ENCODE data around the gene ARHGAP12. TPM values are rescaled to one million over a fixed set of nuclear protein-coding genes. Genes with fewer than 3 reads are reported as not detected.

ARHGAP12 gene
- total RNA-seq, 1 donor from 2014 or later, result 11.4 TPM

GRCh38 chr10:31959461-31960173, 31.0 kb upstream of the ARHGAP12 start:
- no peak for TF ChIP-seq CTCF (IDR thresholded peaks at IDR 0.05)

DNA sequence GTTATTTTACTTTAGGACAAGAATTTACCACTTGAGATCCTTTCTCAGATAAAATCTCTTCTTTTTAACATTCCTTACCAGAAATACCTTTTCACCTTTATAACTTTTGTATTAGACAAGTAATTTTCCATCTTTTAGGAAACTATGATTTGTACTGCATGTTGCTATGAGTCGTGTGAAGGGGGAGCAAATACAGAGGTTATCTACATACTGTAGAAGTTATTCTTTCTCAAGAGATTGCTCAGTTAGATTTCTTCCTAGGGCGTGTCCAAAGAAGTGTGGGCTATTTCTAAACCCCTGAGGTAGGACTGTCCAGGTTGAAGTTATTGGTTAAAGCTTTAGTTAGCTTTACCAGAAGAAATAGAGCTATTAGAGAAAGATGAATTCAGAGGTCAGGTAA, 30.2 kb upstream of the ARHGAP12 start:
- Histone ChIP-seq H3K36me3 (no peaks in the 10 kb centered on the region), H3K4me1 (no peaks in the 10 kb centered on the region), H3K27ac (no peak overlapping the region), H3K27me3 (no peaks in the 10 kb centered on the region), H3K9me3 (no peaks in the 10 kb centered on the region), H3K4me3 (no peak overlapping the region)
- intact Hi-C loops (cut with DNase I), result no loop called here
- DNase-seq (ENCODE audit: low spot score in 2 of 2), result no peak
- TF ChIP-seq CTCF (IDR thresholded peaks at IDR 0.05), result no peak

More at GRCh38 chr10:31959461-31960173, 31.0 kb upstream of the ARHGAP12 start:
- Histone ChIP-seq H3K9me3 (no peaks in the 10 kb centered on the region), H3K27ac (no peak overlapping the region), H3K4me3 (no peak overlapping the region), H3K27me3 (no peaks in the 10 kb centered on the region), H3K36me3 (no peaks in the 10 kb centered on the region), H3K4me1 (no peaks in the 10 kb centered on the region)
- intact Hi-C loops (cut with DNase I), result no loop called here
- DNase-seq (ENCODE audit: low spot score in 2 of 2), result no peak

- no peak overlapping the region for H3K4me3 ChIP-seq
- no peaks in the 10 kb centered on the region for H3K4me1 ChIP-seq
- no peak overlapping the region for H3K27ac ChIP-seq
- no peak for DNase-seq (ENCODE audit: low spot score in 2 of 2)
- no peaks in the 10 kb centered on the region for H3K9me3 ChIP-seq
- TF ChIP-seq CTCF (IDR thresholded peaks at IDR 0.05), result no peak
- intact Hi-C loops (cut with DNase I), result no loop called here
- no peaks in the 10 kb centered on the region for H3K27me3 ChIP-seq
- H3K36me3 ChIP-seq, result no peaks in the 10 kb centered on the region
These were observed 27.7 kb upstream of the ARHGAP12 start for GRCh38 chr10:31956200-31956946.

- no peak overlapping the region for H3K27ac ChIP-seq
- H3K4me3 ChIP-seq, result no peak overlapping the region
- DNase-seq (ENCODE audit: low spot score in 2 of 2), result no peak
- no peaks in the 10 kb centered on the region for H3K4me1 ChIP-seq
- no peak for TF ChIP-seq CTCF (IDR thresholded peaks at IDR 0.05)
- intact Hi-C loops (cut with DNase I), result no loop called here
- no peaks in the 10 kb centered on the region for H3K27me3 ChIP-seq
- H3K36me3 ChIP-seq, result no peaks in the 10 kb centered on the region
- H3K9me3 ChIP-seq, result no peaks in the 10 kb centered on the region
These were observed 26.0 kb upstream of the ARHGAP12 start for GRCh38 chr10:31954410-31955191.

DNA sequence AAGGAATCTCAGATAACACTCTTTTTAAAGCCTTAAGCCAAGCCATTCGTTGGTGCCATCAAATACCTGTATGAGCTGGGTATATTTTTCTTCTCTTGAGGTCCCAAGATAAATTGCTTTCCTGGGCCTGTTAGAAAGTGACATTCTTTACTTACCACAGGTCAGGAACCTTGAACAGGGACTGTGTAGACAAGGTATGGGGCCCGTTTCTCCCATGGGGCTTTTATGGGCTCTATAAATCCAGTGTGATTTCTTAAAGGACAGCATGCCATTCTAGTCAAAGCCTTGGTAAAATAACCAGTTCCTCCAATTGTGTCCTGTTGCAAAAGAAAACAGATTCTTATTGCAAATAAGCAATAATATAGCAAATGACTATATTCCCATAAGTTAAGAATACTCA, 24.8 kb upstream of the ARHGAP12 start:
- Histone ChIP-seq H3K4me1 (no peaks in the 10 kb centered on the region), H3K27me3 (no peaks in the 10 kb centered on the region), H3K27ac (no peak overlapping the region), H3K4me3 (no peak overlapping the region), H3K9me3 (no peaks in the 10 kb centered on the region), H3K36me3 (no peaks in the 10 kb centered on the region)
- no peak for DNase-seq (ENCODE audit: low spot score in 2 of 2)
- no peak for TF ChIP-seq CTCF (IDR thresholded peaks at IDR 0.05)
- intact Hi-C loops (cut with DNase I), result no loop called here

Measured in ascending aorta (tissue), 2 donors.